CD14-positive monocyte (primary cell): ENCODE measurements around the gene HOXA1. TPM values are rescaled to one million over a fixed set of nuclear protein-coding genes. Genes with fewer than 3 reads are reported as not detected.

ENCODE experiments used
- DNase-seq, 3 donors: peaks; one replicate each; pipeline ENCODE4 v3.0.0-alpha.2; 2011 to 2022
- H2AFZ ChIP-seq: 2 replicates; pipeline ENCODE4 v1.6.0; 2012; ENCODE audit warnings: mild to moderate bottlenecking, low read depth, low read length, inconsistent platforms; ENCODE audit not compliant: insufficient read depth, poor library complexity, severe bottlenecking
- H3K27ac ChIP-seq, 2 donors: 1 replicate in 1 of 2; 2 replicates in 1 of 2; pipeline ENCODE4 v1.5.1; 2012 to 2013; ENCODE audit warnings: low read length in 2 of 2, control low read depth in 1 of 2, inconsistent platforms in 1 of 2, low read depth in 1 of 2, mild to moderate bottlenecking in 1 of 2
- H3K27me3 ChIP-seq, 2 donors: one replicate each; pipeline versions ENCODE4 v1.6.0 to v1.6.1; 2011 to 2013; ENCODE audit warnings: low read length in 2 of 2; ENCODE audit not compliant: control insufficient read depth in 2 of 2, insufficient read depth in 2 of 2
- H3K36me3 ChIP-seq, 2 donors: replicated peaks in 1 of 2; 1 replicate in 1 of 2; 2 replicates in 1 of 2; pipeline versions ENCODE4 v1.5.1 to v1.6.1; 2012 to 2013; ENCODE audit warnings: low read length in 2 of 2, control low read depth in 1 of 2, inconsistent platforms in 1 of 2, mild to moderate bottlenecking in 1 of 2; ENCODE audit not compliant: insufficient read depth in 2 of 2, control insufficient read depth in 1 of 2
- H3K4me1 ChIP-seq, 2 donors: 1 replicate in 1 of 2; 2 replicates in 1 of 2; pipeline versions ENCODE4 v1.5.1 to v1.6.1; 2012 to 2013; ENCODE audit warnings: low read length in 2 of 2, control low read depth in 1 of 2, inconsistent platforms in 1 of 2, mild to moderate bottlenecking in 1 of 2, moderate library complexity in 1 of 2; ENCODE audit not compliant: insufficient read depth in 2 of 2, control insufficient read depth in 1 of 2
- H3K4me2 ChIP-seq: replicated peaks from 2 replicates; pipeline ENCODE3; 2012; ENCODE audit warnings: low read length, moderate library complexity, mild to moderate bottlenecking; ENCODE audit not compliant: poor library complexity, severe bottlenecking; ENCODE audit errors: extremely low read depth
- H3K4me3 ChIP-seq, 3 experiments: fragments of 200-600 bp in 1 of 3; sonication (generic) in 1 of 3; replicated peaks in 1 of 3; 1 replicate in 2 of 3; 2 replicates in 1 of 3; pipeline ENCODE4 v1.5.1; 2011 to 2013; ENCODE audit warnings: low read length in 3 of 3, mild to moderate bottlenecking in 3 of 3, control low read depth in 2 of 3, low read depth in 2 of 3, inconsistent platforms in 1 of 3, moderate library complexity in 1 of 3
- H3K79me2 ChIP-seq: 2 replicates; pipeline ENCODE4 v1.6.0; 2012; ENCODE audit warnings: mild to moderate bottlenecking, control low read depth, inconsistent platforms, low read length, moderate library complexity; ENCODE audit not compliant: insufficient read depth
- H3K9ac ChIP-seq: 2 replicates; pipeline ENCODE4 v1.6.0; 2017; ENCODE audit warnings: low read length, mild to moderate bottlenecking; ENCODE audit not compliant: insufficient read depth, poor library complexity, severe bottlenecking
- H3K9me3 ChIP-seq, 2 donors: replicated peaks in 1 of 2; 1 replicate in 1 of 2; 2 replicates in 1 of 2; pipeline versions ENCODE4 v1.5.1 to v1.6.1; 2012 to 2013; ENCODE audit warnings: low read length in 2 of 2, control low read depth in 1 of 2; ENCODE audit not compliant: control insufficient read depth in 1 of 2, insufficient read depth in 1 of 2
- H4K20me1 ChIP-seq: 2 replicates; pipeline ENCODE4 v1.6.0; 2012; ENCODE audit warnings: mild to moderate bottlenecking, low read length, control low read depth, moderate library complexity; ENCODE audit not compliant: insufficient read depth
- H3K27ac Mint-ChIP-seq, 7 donors: one replicate each; pipeline ENCODE4 v1.8.0; 2020; ENCODE audit warnings: mild to moderate bottlenecking in 7 of 7, mixed read lengths in 7 of 7, moderate library complexity in 6 of 7, inconsistent platforms in 2 of 7
- H3K27me3 Mint-ChIP-seq, 3 donors: one replicate each; pipeline ENCODE4 v1.8.0; 2021 to 2022; ENCODE audit warnings: low read depth in 3 of 3, mild to moderate bottlenecking in 3 of 3, mixed read lengths in 3 of 3, moderate library complexity in 3 of 3, inconsistent platforms in 1 of 3
- H3K36me3 Mint-ChIP-seq, 2 donors: one replicate each; pipeline ENCODE4 v1.8.0; 2020; ENCODE audit warnings: mixed read lengths in 2 of 2, inconsistent platforms in 1 of 2, mild to moderate bottlenecking in 1 of 2
- H3K4me1 Mint-ChIP-seq: one replicate; pipeline ENCODE4 v1.8.0; 2020; ENCODE audit warnings: mild to moderate bottlenecking, mixed read lengths
- H3K4me3 Mint-ChIP-seq, 2 donors: one replicate each; pipeline ENCODE4 v1.8.0; 2020; ENCODE audit warnings: mild to moderate bottlenecking in 2 of 2, mixed read lengths in 2 of 2, moderate library complexity in 1 of 2
- H3K9me3 Mint-ChIP-seq, 7 donors: one replicate each; pipeline ENCODE4 v1.8.0; 2020 to 2022; ENCODE audit warnings: mixed read lengths in 7 of 7, mild to moderate bottlenecking in 6 of 7, moderate library complexity in 6 of 7, inconsistent platforms in 2 of 7
- CTCF ChIP-seq: fragments of 200-600 bp; IDR thresholded peaks from one replicate; pipeline ENCODE4 v1.8.0; 2022; ENCODE audit warnings: antibody characterized with exemption, mild to moderate bottlenecking
- WGBS: methylation state at CpG from one replicate; pipeline ENCODE4 v1.1.5; 2013; ENCODE audit warnings: missing lambda C conversion rate; ENCODE audit not compliant: insufficient coverage; 5-methylcytosine and 5-hydroxymethylcytosine counted together
- intact Hi-C, 2 donors: fragments of 100-400 bp; cut with micrococcal nuclease; formaldehyde crosslinking; loops; one replicate each; pipeline versions ENCODE4 v1.15.0 to v1.15.1; 2023
- polyA plus RNA-seq, 3 donors: library from polyadenylated mRNA; depleted of rRNA in 1 of 3; unstranded in 2 of 3; stranded (reverse) in 1 of 3; fragments of 300-500 nt in 2 of 3; fragments of >200 nt in 1 of 3; fragmentation: Illumina TruSeq in 2 of 3; gene quantifications; 1 replicate in 2 of 3; 2 replicates in 1 of 3; pipeline ENCODE4 v1.2.3, GENCODE V29; 2012 to 2021

The HOXA1 gene
- polyA plus RNA-seq, 3 donors: 0.11 to 0.37 TPM; not detected in 1

- Mint-ChIP-seq H3K4me3 (peak overlapping the region in 1 of 2 donors; percentile 92), H3K27me3 (peaks cover 61 to 76% (median 74%) of the 10 kb centered on the region in 3 donors)
- intact Hi-C loops: loop anchor here in 1 of 2 donors (5.0 kb wide), 1 partner anchor 282 kb away; the partner anchor contains the start of gene SKAP2
These were observed 49.0 kb upstream of the HOXA1 start for GRCh38 chr7:27144781-27145164.

More at GRCh38 chr7:27144781-27145164, 49.0 kb upstream of the HOXA1 start:
- Mint-ChIP-seq H3K27ac (no peak overlapping the region), H3K36me3 (peaks cover 3 to 14% of the 10 kb centered on the region in 2 donors), H3K9me3 (peaks cover 13 to 46% (median 35%) of the 10 kb centered on the region in 7 donors), H3K4me1 (peaks cover 21% of the 10 kb centered on the region)
- Histone ChIP-seq H2AFZ (no peak overlapping the region), H3K27ac (no peak overlapping the region), H3K4me3 (no peak overlapping the region), H4K20me1 (no peaks in the 10 kb centered on the region), H3K4me2 (no peak overlapping the region), H3K27me3 (peaks cover 36 to 70% of the 10 kb centered on the region in 2 donors), H3K79me2 (no peaks in the 10 kb centered on the region), H3K36me3 (no peaks in the 10 kb centered on the region), H3K9ac (no peak overlapping the region), H3K4me1 (peaks cover 13 to 18% of the 10 kb centered on the region in 2 donors), H3K9me3 (peaks cover 22 to 30% of the 10 kb centered on the region in 2 donors)
- WGBS: 54% methylated on average over 31 of the region's 31 CpGs
- TF ChIP-seq CTCF: no peak
- no peak for DNase-seq
